ENCODE results near the gene PUS10. TPM values are rescaled to one million over a fixed set of nuclear protein-coding genes. Genes with fewer than 3 reads are reported as not detected.

PUS10 gene
- polyA plus RNA-seq, 2 of the 4 experiments (the other 2 are of a cell fraction): 3.3 to 9.3 TPM

GRCh38 chr2:60980071-60980815 lies 37.8 kb downstream of the PUS10 start (continued):
- TF ChIP-seq MAX (IDR thresholded peaks at IDR 0.05): no peak

- DNase-seq (ENCODE audit: low read depth in 1 of 2, low spot score in 1 of 2) (no peak), ATAC-seq (no peak), FAIRE-seq (no peak)
- TF ChIP-seq ZFP36 (IDR thresholded peaks at IDR 0.05; ENCODE audit: borderline replicate concordance, partially characterized antibody) (no peak), ESRRA (IDR thresholded peaks at IDR 0.05; ENCODE audit: borderline replicate concordance, low read length) (no peak), EHF (CRISPR knock-in tag; IDR thresholded peaks at IDR 0.05) (no peak), KDM5A (IDR thresholded peaks at IDR 0.05) (no peak), POLR2A (IDR thresholded peaks at IDR 0.05; ENCODE audit: low read length) (no peak), HOXB5 (CRISPR knock-in tag; IDR thresholded peaks at IDR 0.05) (no peak), BHLHE40 (IDR thresholded peaks at IDR 0.05; ENCODE audit: low read depth, low read length) (no peak), ZC3H11A (IDR thresholded peaks at IDR 0.05) (no peak), HOXB13 (CRISPR knock-in tag; IDR thresholded peaks at IDR 0.05; ENCODE audit: low read depth) (no peak), USF2 (IDR thresholded peaks at IDR 0.05) (no peak), MAZ (IDR thresholded peaks at IDR 0.05; ENCODE audit: borderline replicate concordance, low read depth, low read length) (no peak)
- H3K4me1 ChIP-seq: no peaks in the 10 kb centered on the region
- H3K9me3 ChIP-seq: no peaks in the 10 kb centered on the region
- no peak overlapping the region for H3K4me3 ChIP-seq
- ChIA-PET CTCF (interaction anchor here (1.6 kb wide), 1 partner anchor 20 kb away, joined by 4 read pairs; no protein-coding TSS in a partner anchor), POLR2A (no interaction called here)
- no peak overlapping the region for H3K27ac ChIP-seq
- H3K4me2 ChIP-seq: no peak overlapping the region
- WGBS (ENCODE audit: missing lambda C conversion rate): 39% methylated on average over 4 of the region's 4 CpGs
Observed at GRCh38 chr2:60979231-60979630, 38.8 kb downstream of the PUS10 start.

GRCh38 chr2:60977562-60977895 lies 40.5 kb downstream of the PUS10 start:
- H3K4me1 ChIP-seq: no peaks in the 10 kb centered on the region
- H3K4me2 ChIP-seq: no peak overlapping the region
- POLR2A ChIA-PET: no interaction called here
- H3K4me3 ChIP-seq: no peak overlapping the region
- ATAC-seq (no peak), FAIRE-seq (no peak), DNase-seq (ENCODE audit: low read depth in 1 of 2, low spot score in 1 of 2) (no peak)
- CTCF ChIA-PET: interaction anchor here (1.1 to 2.4 kb wide), 3 partner anchors 9 to 21 kb away, joined by 3 to 10 read pairs (median 7); no protein-coding TSS in a partner anchor
- WGBS (ENCODE audit: missing lambda C conversion rate): 71% methylated on average over 1 of the region's 1 CpG
- TF ChIP-seq ATOH8 (CRISPR knock-in tag; IDR thresholded peaks at IDR 0.05; ENCODE audit: low read depth) (no peak), CBX2 (IDR thresholded peaks at IDR 0.05; ENCODE audit: borderline replicate concordance, low read depth) (no peak), ESRRA (IDR thresholded peaks at IDR 0.05; ENCODE audit: borderline replicate concordance, low read length) (no peak), SREBF2 (IDR thresholded peaks at IDR 0.05) (no peak), RCOR1 (IDR thresholded peaks at IDR 0.05; ENCODE audit: low read depth, low read length) (no peak), GATA3 (IDR thresholded peaks at IDR 0.05; ENCODE audit: borderline replicate concordance) (no peak)
- H3K9me3 ChIP-seq: no peaks in the 10 kb centered on the region
- no peak overlapping the region for H3K27ac ChIP-seq

GRCh38 chr2:60976875-60977561 lies 41.0 kb downstream of the PUS10 start:
- ATAC-seq (no peak), DNase-seq (ENCODE audit: low read depth in 1 of 2, low spot score in 1 of 2) (no peak), FAIRE-seq (no peak)
- POLR2A ChIA-PET: no interaction called here
- CTCF ChIA-PET: interaction anchor here (1.1 to 2.4 kb wide), 4 partner anchors 10 to 269 kb away, joined by 3 to 10 read pairs (median 6); no protein-coding TSS in a partner anchor
- Histone ChIP-seq H3K9me3 (no peaks in the 10 kb centered on the region), H3K4me2 (no peak overlapping the region), H3K27ac (no peak overlapping the region), H3K4me3 (no peak overlapping the region), H3K4me1 (no peaks in the 10 kb centered on the region)
- WGBS (ENCODE audit: missing lambda C conversion rate): 58% methylated on average over 5 of the region's 5 CpGs
- TF ChIP-seq RFX5 (IDR thresholded peaks at IDR 0.05) (no peak), NR3C1 (IDR thresholded peaks at IDR 0.05) (no peak)

All from A549 (cell line).